Measurements from ENCODE around the gene ACTR8. TPM values are rescaled to one million over a fixed set of nuclear protein-coding genes. Genes with fewer than 3 reads are reported as not detected.
A peak's percentile ranks its signal among the peaks of the same experiment; 100 is the strongest.

ACTR8 gene
- total RNA-seq, 1 donor from 2014 or later: 29.6 TPM

- DNase-seq (ENCODE audit: low spot score): no peak
These were observed 18.8 kb downstream of the ACTR8 start for GRCh38 chr3:53863145-53863544.

DNA sequence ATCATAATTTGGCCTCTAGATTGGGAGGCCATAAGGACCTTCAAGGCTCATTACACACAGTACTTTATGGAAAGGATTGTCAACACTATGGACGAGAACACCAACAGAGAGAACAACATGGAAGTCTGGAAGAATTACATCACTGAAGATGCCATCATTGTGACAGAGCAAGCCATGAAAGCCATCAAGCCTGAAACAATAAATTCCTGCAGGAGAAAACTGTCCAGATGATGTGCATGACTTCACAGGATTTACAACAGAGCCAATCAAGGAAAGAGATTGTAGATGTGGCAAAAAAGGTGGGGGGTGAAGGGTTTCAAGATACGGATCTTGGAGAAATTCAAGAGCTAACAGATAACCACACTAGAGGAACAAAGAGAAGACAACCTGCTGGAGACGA lies 19.7 kb downstream of the ACTR8 start:
- DNase-seq (ENCODE audit: low spot score): no peak

- no peak for DNase-seq (ENCODE audit: low spot score)
These were observed 21.8 kb downstream of the ACTR8 start for GRCh38 chr3:53860196-53860595.

DNA sequence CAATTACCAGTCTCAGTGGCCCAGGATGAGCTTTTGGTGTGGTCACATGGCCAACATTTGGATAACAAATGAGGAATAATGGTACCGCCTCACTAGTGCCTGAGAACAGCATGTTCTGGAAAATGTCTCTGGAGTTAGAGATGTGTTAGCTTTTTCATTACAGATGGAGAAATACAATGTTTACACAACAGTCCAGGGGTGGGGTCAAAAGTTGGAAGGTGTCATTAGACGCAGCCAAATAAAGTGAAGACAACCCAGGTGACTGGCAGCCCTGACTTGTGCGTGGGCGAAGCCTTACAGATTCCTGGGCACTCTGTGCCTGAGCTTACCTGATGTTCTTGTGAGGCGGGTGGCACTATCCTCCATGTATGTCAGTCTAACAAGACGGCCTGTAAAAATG lies 22.8 kb downstream of the ACTR8 start:
- no peak for DNase-seq (ENCODE audit: low spot score)

DNA sequence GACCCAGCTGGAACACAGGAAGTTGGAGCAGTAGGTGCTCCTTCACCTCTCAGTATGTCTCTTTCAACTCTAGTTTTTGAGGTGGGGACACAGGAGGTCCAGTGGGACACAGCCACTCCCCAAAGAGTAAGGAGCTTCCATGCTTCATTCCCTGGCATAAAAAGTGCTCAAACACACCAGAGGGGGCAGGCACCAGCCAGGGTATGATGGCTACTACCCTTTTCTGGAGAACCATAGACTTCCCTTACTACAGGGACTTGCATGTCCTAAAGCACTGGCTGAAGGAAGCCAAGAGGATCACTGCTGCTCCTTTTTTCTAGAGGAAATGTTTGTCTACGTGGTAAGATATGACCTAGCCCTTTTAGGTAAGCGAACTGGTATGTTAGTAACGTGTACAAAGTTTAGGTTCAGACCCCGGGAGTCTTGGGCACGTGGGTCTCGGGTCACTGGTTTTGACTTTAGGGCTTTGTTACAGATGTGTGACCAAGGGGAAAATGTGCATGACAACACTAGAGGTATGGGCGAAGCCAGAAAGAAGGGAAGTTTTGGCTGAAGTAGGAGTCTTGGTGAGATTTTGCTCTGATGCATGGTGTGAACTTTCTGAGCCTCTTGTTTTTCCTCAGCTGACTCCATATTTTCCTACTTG lies 23.7 kb downstream of the ACTR8 start:
- DNase-seq (ENCODE audit: low spot score): no peak

DNA sequence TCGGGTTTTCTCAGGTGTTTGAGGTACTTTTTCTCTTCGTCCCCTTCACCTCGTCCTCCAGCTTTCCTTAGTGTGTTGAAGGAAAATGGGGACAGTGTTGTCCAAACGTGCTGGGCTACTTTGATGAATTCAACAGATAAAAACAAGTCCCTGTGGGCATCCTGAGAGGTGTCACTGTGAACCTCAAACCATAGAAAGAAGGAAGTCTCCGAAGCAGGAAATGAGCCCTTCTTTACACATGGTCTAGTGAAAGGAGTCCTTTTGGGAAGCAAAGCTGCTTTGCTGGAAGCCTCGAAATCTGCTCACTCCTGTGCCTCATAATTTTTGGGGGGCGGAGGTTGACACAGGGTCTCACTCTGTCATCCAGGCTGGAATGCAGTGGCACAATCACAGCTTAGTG lies 25.0 kb downstream of the ACTR8 start:
- DNase-seq (ENCODE audit: low spot score): no peak

DNA sequence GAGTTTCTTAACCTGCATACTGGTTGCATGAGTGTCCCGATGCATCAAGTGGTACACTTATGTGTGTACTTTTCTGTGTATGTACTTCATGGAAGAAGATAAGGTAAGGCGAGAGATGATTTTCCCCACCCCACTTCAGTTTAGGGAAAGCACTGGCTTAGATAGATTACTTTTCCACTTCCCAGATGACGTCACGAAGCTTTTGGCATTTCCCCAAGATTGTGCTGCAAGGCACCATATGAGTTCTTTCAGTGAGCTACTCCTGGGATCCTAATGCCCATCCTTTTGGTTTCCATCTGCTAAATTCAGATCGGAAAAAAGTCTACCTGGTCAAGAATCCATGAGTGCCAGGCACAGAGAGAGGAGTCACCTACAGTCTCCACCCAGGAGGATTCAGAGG lies 31.1 kb downstream of the ACTR8 start:
- peak; percentile 57 for DNase-seq (ENCODE audit: low spot score)

DNA sequence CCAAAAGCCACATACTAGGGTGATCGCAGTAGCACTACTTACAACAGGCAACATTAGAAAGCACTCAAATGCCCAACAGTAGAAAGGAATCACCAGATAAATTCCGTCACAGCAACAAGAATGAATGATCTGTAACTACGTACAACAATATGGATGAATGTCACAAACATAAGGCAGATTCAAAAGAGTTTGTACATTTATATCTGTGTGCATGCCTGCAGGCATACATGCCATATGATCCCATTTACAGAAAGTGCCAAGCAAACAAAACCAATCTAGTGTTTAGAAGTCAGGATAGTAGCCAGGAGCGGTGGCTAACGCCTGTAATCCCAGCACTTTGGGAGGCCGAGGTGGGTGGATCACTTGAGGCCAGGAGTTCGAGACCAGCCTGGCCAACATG lies 32.0 kb downstream of the ACTR8 start:
- DNase-seq (ENCODE audit: low spot score): no peak

DNA sequence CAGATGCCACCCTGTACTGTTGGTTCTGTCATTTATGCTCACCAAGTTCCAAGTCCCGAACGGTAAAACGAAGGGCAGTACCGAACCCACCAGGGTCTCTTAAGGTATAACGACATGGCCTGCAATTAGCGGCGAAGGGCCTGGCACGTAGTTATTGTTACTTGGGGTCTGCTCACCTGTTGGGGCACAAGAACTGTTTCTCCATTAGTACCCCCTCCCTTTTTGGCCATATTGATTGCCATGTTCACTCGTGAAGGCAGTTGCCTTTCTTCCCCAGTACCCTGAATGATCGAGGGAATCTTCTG lies 35.1 kb downstream of the ACTR8 start:
- DNase-seq (ENCODE audit: low spot score): no peak

GRCh38 chr3:53846134-53846850 lies 35.7 kb downstream of the ACTR8 start, which contains the start of the genes CHDH and IL17RB:
Gene CHDH, minus strand, starts transcription at chr3:53846419. Its CDS starts 22,411 bp downstream, at chr3:53824008.
Gene IL17RB, plus strand, starts transcription at chr3:53846568. Its CDS starts 21 bp downstream, at chr3:53846589.
- DNase-seq (ENCODE audit: low spot score): no peak

GRCh38 chr3:53845881-53846133 lies 36.1 kb downstream of the ACTR8 start:
- DNase-seq (ENCODE audit: low spot score): no peak

GRCh38 chr3:53845103-53845880 lies 36.7 kb downstream of the ACTR8 start:
- peak; percentile 58 for DNase-seq (ENCODE audit: low spot score)

GRCh38 chr3:53844262-53845102 lies 37.5 kb downstream of the ACTR8 start:
- no peak for DNase-seq (ENCODE audit: low spot score)

DNA sequence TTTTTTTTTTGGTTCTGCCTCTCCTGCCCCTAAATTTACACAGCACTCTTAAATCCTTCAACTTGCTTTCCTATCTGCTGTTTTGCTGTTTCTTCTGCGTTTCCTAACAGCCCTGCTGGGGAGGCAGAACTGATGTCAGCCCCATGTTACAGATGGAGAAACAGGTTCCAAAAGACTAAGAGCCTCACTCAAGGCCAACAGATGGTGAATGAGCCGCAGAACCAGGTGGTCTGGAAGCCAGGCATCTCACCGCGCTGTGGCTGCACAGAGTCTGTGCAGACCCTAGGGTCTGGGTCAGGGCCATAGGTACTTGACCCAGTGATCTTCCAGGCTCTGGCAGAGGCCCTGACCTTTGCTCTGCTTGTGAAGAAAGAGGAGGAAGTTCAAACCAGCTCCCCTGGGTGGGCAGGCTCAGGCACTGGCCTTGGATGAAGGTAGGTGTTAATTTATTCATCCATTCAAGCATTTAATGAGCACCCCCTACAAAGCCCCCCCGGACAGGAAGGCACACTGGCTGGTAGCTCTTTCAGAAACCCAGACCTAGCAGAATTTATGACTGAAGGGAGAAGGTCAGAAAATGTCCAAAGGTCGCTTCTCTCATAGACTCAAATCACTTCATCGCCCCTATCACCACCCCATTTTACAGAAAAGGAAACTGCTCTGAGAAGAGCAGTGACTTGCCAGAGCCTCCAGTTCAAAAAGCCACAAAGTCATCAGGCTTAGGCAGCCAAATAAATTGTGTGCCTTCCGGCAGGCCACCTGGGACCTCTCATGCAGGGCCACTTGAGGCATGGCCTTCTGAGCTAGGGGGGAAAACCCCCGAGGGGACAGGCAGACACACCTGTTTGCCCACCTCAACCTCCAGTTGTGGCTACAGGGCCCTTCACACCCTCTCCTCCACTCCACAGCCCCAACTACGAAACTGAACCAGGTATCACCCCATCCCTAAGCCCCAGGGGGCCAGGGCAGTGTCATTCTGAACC lies 38.5 kb downstream of the ACTR8 start:
- no peak for DNase-seq (ENCODE audit: low spot score)

DNA sequence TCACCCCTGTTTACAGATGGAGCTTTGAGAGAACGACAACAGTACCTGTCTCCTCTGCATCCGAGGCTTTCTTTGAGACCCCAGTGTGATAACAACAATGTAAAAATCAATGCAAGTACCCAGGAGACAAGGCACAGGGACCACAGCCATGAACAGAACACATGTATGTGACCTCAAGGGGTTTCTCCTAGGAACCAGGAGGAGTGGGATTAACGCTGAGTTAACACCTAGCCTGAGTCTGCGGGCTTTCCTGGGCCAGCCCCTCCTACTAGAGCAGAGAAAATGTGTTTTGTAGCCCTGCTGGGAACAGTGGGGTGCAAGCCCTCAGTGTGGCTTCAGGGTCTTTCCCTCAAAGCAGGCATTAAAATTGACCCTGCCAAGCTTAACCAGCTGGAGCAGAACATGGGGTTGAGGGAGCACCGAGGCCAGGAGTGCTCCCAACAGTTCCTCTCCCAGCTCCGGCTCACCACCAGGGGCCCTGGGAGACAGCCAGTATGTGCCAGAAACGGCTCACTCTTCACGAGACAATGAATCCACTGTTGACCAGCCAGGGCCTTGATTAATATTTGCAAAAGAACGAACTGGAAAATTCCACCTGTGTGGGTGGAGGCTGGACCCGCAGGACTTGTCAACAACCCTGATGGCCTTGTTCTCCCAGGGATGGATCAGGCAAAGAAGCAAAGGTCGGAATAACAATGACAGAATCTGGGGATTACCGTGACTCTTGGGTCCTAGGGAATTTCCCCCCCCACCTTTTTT lies 39.3 kb downstream of the ACTR8 start:
- DNase-seq (ENCODE audit: low spot score): no peak

DNA sequence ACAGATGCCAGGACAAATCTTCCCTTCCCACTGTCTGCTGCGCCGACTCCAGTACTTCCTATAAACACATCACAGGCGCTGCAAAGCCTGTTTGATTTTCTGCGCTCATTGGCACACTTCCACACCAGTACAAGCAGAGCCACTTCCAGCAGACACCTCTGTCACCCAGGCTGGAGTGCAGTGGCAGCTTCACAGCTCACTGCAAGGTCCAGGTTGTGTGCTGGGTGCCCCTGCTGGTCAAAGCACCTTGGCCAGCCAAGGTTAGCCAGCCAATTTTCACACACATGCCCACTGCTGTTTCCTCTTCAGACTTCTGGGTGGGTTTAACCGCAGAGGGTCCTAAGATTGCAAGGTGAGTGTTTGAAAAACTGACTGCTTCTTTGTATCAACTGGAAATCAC lies 40.7 kb downstream of the ACTR8 start:
- DNase-seq (ENCODE audit: low spot score): no peak

DNA sequence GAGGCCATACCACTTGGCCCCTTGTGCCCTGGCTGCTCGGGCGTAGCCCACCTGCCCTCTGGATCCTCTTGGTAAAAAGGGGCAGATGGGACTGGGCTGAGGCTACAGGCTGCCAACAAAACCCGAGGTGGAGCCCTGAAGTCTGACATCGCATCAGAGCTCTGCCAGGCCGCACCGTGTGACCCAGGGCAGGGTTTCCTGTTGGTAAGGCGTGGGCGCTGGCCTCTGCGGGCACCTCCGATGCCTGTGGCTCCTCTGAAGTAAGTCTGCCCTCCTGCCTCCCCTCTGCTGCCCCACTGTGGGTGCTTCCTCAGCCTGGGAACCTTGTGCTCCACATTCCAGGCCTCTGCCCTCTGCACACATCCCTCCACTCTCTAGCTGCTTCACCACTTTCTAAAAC lies 44.6 kb downstream of the ACTR8 start:
- DNase-seq (ENCODE audit: low spot score): no peak

DNA sequence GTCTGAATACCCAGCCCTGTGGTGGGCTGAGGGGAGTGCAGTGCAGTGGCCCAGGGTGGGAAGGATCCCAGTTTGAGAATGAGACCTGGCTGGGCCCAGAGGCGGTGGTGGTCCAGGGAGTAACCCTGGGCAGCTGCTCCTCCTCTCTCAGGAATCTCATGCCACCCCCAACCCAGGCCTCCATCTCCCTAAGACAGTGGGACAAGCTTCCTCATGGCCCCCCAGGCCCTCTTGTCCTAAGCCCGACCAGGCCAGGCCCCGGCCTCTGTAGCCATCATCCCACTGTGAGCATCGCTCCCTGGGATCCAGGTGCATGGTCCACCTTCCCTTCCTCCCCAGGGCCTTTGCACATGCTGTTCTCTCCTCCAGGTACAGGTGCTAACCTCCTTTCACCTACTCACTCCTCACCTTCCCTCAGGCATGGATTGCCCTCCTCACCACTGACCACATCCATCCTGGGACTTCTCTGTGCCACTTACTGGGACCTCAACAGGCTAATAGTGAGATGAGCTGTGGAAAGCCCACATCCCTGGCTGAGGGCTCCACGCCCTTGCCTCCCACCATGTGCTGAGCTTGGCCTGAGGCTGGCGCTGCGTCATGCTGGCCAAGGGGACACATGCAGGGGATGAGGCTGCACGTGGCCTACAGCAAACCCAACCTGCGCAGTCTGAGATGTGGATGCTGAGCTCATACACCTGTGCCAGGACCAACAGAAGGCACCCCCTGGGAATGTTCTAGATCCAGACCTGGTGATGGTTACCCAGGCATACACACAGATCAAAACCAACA lies 45.7 kb downstream of the ACTR8 start:
- DNase-seq (ENCODE audit: low spot score): no peak

DNA sequence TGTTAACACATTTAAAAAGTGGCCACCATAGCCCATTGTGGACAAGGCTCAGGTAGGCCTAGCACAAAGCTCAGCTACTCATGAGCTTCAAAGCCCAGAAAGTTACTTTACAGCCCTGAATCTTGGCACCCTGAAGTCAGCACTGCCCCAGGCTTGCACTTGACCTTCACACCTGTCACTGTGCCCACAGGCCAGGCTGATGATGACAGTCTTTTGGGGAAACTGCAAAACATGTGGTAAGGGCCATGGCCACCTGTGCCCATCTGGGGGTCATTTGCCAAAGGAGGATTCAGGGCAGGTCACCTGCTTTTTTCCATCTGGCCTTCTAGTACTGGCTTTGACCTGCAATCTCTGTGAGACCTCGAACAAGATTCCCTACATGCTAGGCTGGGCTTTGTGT lies 46.7 kb downstream of the ACTR8 start:
- no peak for DNase-seq (ENCODE audit: low spot score)

Measured in ureter (tissue), 1 donor.